NCI-H1417 (cell line): ENCODE measurements around the gene GADD45B.
"Not testable (repeated sequence)": the region's sequence is repeated elsewhere in the genome, so short reads cannot be mapped to it uniquely, and the experiment has no call there.

Experiments
- DNase-seq, 3 experiments: peaks; one replicate each; lab custom pipeline; 2025; lab: John Stamatoyannopoulos, UW

The GADD45B gene

GRCh38 chr19:2488405-2488941 is 12.5 kb downstream of the GADD45B start:
- DNase-seq: no peak

GRCh38 chr19:2488942-2489731 is 13.2 kb downstream of the GADD45B start:
- peak; percentile 17 to 64 (median 63) for DNase-seq

GRCh38 chr19:2490659-2491058 is 14.7 kb downstream of the GADD45B start:
- DNase-seq: no peak

GRCh38 chr19:2491130-2491801 is 15.3 kb downstream of the GADD45B start:
- peak; percentile 9 to 91 (median 82) for DNase-seq

GRCh38 chr19:2492870-2493269 is 16.9 kb downstream of the GADD45B start:
- DNase-seq: no peak

DNA sequence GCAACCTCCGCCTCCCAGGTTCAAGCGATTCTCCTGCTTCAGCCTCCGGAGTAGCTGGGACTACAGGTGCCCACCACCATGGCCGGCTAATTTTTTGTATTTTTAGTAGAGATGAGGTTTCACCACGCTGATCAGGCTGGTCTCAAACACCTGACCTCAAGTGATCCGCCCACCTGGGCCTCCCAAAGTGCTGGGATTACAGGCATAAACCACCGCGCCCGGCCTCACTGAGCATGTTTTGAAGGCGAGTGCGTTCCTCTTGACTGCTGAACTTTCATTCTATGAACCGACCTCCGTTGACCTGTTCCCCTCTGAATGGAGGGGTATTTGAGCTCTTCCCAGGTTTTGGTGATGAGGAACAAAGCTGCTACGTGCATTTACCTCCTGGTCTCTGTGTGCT is 17.5 kb downstream of the GADD45B start:
- not testable (repeated sequence) for DNase-seq

DNA sequence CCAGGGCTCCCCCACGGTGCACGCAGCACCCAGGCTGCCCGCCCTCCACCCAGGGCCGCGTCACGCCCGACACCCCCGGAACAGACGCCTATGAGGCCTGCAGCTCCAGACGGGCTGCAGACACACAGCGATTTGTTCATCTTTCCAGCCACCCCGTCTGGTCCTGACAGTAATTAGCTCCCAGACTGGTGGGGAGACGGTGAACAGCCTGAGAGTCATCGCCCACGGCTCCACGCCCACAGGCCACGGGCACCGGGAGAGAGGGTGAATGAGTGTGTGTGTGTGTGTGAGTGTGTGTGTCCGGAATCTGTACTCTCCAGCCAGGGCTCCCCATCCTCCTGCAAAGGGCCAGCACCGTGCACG is 18.1 kb downstream of the GADD45B start:
- peak in 1 of 3 experiments; percentile 32 for DNase-seq

DNA sequence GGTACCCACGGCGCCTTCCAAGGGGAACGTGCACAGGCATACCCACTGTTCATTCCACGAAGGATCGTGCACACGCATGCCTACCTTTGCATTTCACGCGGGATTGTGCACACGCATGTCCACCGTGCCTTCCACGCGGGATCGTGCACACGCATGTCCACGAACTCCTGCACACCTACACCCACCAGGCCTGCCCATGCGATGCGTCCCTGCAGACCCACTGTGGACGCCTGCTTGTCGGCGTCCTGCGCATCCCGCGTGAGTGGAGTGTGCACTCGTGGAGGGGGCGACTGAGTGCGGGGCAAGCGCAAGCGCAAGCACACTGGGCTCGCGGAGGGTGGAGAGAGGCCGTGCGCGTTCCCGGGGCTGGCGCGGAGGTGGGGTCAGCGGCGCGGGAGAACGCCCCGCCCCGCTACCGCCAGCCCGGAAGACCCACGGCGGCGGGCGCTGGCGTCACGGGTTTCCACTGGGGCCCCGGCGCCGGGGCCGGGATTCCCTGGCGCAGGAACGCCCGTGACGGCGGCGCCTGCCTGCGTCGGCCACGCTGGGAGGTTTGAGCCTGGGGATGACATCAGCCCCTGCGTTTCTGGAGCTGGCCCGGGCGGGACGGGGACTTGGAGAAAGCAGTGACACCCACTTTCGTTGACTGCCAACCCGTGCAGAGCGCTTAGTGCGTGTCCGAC is 18.7 kb downstream of the GADD45B start:
- peak in 2 of 3 experiments; percentile 58 to 59 for DNase-seq

DNA sequence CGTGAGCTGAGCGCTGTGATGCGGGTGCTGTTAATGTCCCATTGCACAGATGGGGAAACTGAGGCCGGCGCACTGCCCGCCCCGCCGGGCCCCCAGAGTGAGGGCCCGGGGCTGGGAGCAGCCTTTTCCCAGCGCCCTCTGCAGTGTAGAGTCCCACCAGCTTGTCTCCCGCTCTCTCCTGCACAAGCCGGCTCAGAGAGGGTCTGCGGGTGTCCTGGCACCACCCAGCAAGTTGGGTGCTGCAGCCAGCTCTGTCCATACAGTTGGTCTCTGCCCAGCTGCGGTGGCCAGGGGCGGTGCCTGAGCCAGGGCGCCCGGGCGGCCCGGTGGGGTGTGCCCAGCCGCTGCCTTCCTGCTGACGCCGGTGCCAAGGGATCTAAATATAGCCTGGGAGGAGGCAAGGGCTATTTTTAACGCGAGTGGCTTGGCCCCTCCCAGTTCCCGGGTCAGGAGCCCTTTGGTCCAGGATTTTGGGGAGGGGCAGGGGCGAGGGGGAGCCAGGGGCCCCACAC is 19.3 kb downstream of the GADD45B start:
- peak in 2 of 3 experiments; percentile 53 to 67 for DNase-seq

DNA sequence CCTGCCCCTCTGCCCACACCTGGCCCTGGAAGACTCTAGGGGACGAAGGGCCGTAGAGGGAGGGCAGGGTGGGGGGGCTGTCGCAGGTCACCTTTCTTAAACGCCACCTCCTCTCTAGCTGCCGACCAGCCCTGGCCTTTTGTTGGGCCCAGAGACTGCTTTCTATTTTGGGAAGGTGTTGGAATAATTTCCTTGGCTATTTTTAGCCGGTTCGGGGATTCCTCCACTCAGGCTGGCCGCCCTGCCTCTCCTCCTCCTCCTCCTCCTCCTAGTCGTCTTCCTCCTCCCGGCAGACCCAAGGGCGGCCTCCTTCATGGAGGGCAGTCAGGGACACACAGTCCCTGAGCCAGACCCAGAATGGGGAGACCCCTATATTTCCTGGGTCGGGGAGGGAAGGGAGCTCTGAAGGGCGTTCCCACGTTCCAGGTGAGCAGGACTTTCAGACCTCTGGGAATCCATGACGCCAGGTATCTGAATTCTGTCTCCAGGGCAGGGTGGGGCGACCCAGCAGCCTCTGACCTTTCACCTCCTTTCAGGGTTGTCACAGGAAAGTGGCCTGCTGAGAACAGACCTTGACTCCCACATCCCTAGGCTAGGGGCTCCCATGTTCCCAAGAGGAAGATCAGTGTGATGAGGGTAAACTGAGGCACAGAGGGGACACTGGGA is 19.9 kb downstream of the GADD45B start:
- DNase-seq: no peak

DNA sequence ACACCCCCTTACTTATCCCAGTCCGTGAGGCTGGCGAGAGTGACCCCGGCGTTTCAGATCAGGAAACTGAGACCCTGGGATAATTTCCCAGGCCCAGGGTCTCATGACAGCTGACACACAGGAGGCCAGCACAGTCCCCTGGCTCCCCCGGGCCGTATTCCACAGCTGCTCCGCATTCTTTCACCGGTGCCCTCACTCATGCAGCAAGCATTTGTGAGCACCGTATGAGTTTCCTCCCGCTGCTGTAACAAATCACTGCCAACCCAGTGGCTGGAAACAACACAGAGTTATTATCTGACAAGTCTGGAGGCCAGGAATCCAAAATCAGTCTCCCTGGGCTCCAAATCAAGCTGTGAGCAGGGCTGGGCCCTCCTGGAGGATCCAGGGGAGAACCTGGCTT is 21.3 kb downstream of the GADD45B start:
- no peak for DNase-seq

- DNase-seq: no peak
Observed at GRCh38 chr19:2500156-2500555, 24.2 kb downstream of the GADD45B start.

DNA sequence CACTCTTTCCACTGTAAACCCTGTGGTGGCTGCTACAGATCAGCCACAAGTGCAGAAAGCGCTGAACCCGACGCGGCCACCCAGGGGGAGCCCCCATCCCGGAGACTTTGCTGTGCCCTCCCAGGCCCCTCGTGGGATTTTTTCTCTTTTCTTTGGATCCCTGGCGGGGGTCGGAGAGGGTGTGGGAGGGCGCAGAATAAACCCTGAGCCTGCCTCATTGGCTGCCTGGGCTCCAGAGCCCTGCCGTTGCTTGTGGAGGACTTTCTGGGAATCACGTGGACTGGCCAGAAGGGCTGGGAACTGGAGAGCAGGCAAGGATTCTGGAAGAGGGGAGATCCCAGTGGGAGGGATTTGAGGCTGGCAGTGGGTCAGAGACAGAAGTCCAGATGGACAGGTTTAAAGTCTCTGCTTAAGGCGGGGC is 24.9 kb downstream of the GADD45B start:
- no peak for DNase-seq

DNA sequence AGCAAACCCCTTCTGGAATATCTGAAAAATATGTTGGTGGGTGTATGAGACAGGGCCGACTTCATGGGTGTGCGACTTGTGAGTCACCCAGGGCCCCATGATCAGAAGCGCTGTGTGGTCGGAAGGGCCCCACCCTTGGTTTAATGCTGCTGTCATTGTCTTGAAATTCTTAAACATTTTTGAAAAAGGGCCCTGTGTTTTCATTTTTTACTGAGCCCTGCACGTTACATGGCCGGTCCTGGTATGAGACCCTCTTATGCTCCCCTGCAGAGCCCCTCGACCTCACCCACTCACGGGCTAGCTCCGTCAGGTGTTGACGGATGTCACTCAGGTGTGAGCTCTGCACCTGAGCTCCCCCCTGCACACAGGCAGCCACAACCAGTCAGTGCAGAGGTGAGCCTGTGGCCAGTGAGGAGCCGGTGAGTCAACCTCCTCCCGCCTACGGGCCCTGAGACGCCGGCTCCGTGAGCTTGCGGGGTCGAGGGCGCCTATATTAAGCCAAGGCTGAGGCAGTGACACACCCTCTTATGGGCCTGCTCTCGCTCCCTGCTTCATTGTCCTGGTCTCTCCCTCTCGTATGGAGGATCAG is 27.7 kb downstream of the GADD45B start:
- no peak for DNase-seq

- DNase-seq: not testable (repeated sequence)
Observed at GRCh38 chr19:2506656-2507055, 30.7 kb downstream of the GADD45B start.

- DNase-seq: peak; percentile 72 to 94 (median 83)
Observed at GRCh38 chr19:2507109-2507508, 31.2 kb downstream of the GADD45B start.

GRCh38 chr19:2509096-2509495 is 33.2 kb downstream of the GADD45B start:
- DNase-seq: no peak

DNA sequence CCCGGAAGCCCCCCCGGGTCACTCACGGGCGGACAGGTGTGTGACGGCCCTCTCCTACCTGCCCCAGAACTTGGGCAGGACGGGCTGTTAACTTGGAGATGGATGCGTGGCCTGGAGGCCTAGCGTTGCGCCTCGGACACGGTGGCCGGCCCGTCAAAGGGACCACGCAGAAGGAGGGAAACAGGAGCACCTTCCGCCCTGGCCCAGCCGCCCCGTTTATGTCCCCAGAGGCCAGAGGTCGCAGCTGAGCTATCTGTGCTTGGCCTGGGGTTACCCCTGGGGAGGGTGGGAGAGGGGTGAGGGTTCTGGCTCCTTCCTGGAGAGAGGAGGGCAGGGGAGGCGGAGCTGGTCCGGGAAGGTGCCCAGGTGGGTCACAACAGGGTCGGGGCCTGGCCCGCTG is 35.6 kb downstream of the GADD45B start:
- no peak for DNase-seq

DNA sequence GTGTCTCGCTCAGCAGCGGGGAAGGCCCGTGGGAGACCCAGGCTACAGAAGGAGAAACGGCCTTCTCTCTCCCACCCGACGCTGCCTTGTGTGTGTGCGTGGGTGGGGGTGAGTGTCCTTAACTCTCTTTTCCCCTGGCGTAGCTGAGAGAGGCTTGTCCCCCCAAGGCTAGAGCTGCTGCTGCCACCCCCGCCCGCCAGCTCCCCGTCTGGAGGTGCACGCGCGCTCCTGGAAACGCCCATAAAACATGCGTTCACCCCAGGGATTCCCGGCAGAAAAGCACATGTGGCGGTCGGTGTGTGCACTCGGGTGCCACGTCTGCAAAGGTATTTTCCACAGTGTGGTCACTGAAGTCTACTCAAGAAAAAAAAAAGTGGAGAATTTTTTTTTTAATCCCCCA is 36.1 kb downstream of the GADD45B start:
- no peak for DNase-seq

DNA sequence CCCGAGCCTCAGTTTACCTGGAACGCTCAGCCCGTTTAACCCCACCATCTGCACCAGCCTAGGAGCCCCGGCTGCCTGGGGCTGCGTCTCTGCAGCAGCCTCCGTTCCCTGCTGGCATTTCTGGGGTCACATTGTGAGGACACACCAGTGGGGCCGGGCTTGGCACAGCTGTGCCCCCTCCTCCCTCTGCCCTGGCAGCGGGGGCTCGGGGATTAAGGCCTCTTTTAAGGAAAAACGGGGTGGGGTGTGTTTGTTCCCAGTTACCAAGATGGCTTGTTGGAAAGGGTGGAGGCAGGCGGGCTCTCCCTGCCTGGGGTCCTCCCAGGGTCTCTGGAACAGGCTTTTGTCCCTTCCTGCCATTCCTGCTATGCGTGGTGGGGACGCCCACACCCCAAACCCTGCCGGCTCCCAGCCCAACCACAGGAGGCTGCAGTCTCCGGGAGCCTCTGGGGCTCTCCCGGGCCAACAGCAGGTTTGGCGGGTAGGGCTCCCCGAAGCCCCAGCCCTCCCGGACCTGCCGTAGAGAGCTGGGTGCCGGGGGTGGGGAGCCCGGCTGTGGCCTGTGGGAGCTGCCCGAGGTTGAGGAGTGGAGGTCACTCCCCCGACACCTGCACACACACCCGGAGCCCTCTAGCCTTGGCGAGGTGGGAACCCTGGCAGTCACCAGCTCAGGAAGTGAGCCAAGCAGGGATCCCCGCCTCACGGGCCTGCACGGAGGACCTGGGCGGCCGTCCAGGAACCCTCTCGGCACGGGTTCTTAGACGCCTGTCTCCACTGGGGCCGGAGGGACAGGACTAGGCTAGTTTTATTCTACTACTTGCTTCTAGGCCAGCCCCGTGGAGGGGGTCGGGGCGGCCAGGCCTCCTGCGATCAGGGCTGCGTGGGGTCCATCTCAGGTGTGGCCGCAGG is 36.9 kb downstream of the GADD45B start:
- no peak for DNase-seq
